AG04449 (cell line): Measurements from ENCODE around the gene ZNF845.
"Not testable (repeated sequence)": the region's sequence is repeated elsewhere in the genome, so short reads cannot be mapped to it uniquely, and the experiment has no call there.

Experiments used
- CTCF ChIA-PET: fragments of 350-600 bp; formaldehyde crosslinking; extraction: SDS; loops from one replicate; lab custom pipeline; 2021; ENCODE audit warnings: antibody characterized with exemption; lab: Yijun Ruan, JAX
- POLR2A ChIA-PET: fragments of 400-600, 350-600 bp; formaldehyde crosslinking; extraction: SDS; loops from one replicate; lab custom pipeline; 2020; ENCODE audit warnings: antibody characterized with exemption, inconsistent platforms; lab: Yijun Ruan, JAX
- DNase-seq: peaks from one replicate; pipeline ENCODE4 v3.0.0-alpha.2; 2010; ENCODE audit warnings: low read depth, low spot score
- H3K4me3 ChIP-seq: 2 replicates; pipeline ENCODE4 v1.5.1; 2011; ENCODE audit warnings: low read depth, mild to moderate bottlenecking, control low read depth, low read length
- CTCF ChIP-seq: IDR thresholded peaks from one replicate; pipeline ENCODE4 v1.5.1; 2011; ENCODE audit warnings: mild to moderate bottlenecking, moderate library complexity, low read length, control low read depth, inconsistent platforms; ENCODE audit not compliant: insufficient read depth; ENCODE audit errors: missing control alignments

Gene ZNF845

GRCh38 chr19:53394522-53394973, 61.0 kb downstream of the ZNF845 start:
- peak overlapping the region; percentile 77 for H3K4me3 ChIP-seq
- no peak for DNase-seq
- ChIA-PET POLR2A (no interaction called here), CTCF (interaction anchor here (1.4 to 1.7 kb wide), 2 partner anchors 14 to 201 kb away, joined by 4 to 5 read pairs; no protein-coding TSS in a partner anchor)
- no peak for TF ChIP-seq CTCF

GRCh38 chr19:53394974-53395839, 61.7 kb downstream of the ZNF845 start, which contains the start of gene ZNF765:
ZNF765 (plus strand) TSS chr19:53395149; CDS start chr19:53398016, 2,867 bp downstream.
- peak; percentile 67 for TF ChIP-seq CTCF
- POLR2A ChIA-PET = no interaction called here
- peak within 1 kb of the TSS; percentile 77 for H3K4me3 ChIP-seq
- CTCF ChIA-PET = interaction anchor here (1.4 to 1.7 kb wide), 2 partner anchors 15 to 201 kb away, joined by 4 to 5 read pairs; no protein-coding TSS in a partner anchor
- peak; percentile 56 for DNase-seq

DNA sequence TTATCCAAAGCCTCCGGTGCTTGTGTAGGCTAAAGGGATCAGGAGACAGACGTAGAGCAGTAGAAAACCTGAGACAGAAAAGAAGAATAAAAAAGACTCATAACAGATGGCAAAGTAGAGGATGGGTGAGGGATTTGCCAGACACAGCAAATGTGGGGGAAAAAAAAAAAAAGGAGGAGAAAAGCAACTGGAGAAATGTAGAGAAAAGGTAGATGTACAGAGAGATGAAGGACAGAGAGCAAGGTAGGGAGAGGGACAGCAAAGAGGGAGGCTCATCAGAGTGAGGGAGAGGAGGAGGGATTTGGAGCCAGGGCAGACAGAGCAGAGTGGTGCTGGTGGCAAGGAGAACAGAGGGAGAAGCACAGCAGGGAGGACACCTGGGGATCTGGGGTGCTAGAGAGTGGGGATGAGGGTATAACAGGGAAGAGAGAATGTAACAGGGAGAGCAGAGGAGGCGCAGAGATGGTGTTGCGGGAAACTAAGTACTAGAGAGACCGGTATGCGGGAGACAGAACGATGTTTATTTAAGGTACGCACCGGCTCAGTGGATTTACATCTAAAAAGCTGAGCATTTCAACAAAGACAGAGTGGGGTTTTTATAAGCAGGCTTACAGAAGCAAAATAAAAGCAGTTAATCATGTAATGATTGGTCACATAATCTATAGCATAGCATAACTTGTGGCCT, 62.4 kb downstream of the ZNF845 start:
- POLR2A ChIA-PET, DNase-seq: not testable (repeated sequence)
- peak overlapping the region; percentile 77 for H3K4me3 ChIP-seq
- CTCF ChIA-PET = interaction anchor here (1.7 kb wide), 1 partner anchor 202 kb away, joined by 4 read pairs; no protein-coding TSS in a partner anchor

DNA sequence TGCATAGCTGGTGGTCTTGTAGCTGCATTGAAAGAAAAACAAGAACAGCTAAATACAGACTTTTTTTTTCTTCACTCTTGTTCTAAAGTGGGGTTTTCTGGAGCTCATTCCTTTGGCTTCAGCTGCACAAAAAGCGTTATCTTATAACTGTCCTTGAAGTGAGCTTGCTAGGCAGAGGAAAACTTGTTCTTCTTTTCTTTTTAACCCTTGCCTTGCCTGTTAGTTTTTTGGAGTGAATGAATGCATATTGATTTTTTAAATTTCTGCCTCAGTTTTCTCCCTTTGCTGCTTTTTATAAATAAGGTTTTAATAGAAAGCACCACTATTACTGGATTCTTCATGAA, 62.9 kb downstream of the ZNF845 start:
- POLR2A ChIA-PET = no interaction called here
- no peak for TF ChIP-seq CTCF
- no peak overlapping the region for H3K4me3 ChIP-seq
- CTCF ChIA-PET = no interaction called here
- no peak for DNase-seq

DNA sequence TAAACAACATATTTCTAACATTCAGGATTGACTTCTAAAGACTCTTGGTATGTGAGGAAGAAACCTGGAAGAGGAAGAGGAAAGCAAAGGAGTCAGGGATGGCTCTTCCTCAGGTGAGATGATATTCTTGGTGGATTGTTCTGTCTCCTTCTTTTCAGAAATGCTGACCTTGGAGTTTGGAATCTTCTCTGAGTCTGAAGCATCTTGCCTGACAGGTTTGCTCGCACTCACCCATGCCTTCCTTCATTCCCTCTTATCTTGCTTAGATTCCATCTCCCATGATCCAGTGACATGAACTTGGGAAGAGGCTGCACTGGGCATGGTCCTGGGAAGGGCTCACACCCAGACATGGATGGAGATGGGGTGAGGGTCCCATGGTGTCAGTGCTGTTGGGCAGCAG, 64.4 kb downstream of the ZNF845 start:
- POLR2A ChIA-PET, DNase-seq, H3K4me3 ChIP-seq, CTCF ChIA-PET: not testable (repeated sequence)
